ENCODE results near the gene MAPK8IP1.

The MAPK8IP1 gene

DNA sequence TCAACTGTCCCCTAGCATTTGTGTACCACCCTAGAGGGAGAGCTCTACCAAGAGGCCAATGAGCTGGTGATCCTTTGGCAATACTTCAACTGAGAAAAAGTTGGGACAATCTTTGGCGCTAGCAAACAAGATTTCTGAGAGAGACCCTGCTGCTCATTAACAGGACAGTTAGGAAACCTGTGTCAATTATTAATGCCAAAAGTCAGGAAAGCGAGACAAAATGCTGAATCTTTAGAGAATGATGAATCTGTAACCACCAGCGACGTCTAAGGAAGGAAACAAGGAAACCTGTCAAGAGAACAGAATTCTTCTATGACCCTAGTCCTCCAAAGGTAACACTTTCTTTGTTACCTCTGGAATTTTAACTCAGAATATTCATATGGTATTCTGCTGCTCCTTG is 56.9 kb downstream of the MAPK8IP1 start:
- DNase-seq (ENCODE audit: low read depth in 2 of 2) = no peak

DNA sequence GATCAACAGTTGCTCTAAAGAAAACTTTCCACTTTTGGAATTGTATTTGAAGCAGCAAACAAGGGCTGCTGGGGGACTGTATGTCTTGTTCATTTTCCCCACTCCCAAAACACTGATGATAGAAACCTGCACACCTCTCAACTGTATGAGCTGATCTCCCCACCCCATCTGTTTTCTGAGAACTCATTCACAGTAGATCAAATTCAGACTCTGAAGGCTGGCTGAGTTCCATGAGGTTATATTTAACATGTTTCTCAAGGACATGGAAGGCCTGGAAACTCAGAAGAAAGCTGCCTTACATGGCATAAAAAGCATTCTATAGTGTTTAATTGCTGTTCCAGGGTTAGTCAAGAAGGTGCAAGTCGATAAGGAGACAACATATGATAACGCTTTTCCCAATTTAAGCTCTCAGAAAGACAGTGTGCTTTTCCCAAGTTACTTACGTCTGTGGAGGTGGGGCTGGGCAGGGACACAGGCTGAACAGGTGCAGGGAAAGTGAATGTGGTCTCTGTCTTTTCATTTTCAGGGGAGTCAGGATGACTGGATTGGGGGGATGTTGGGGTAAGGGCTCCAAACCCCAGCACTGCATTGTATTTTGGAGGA is 60.0 kb downstream of the MAPK8IP1 start:
- no peak for DNase-seq (ENCODE audit: low read depth in 2 of 2)

GRCh38 chr11:45947885-45948284 is 62.4 kb downstream of the MAPK8IP1 start:
- DNase-seq (ENCODE audit: low read depth in 2 of 2) = no peak

GRCh38 chr11:45948356-45948755 is 62.9 kb downstream of the MAPK8IP1 start:
- DNase-seq (ENCODE audit: low read depth in 2 of 2) = no peak

DNA sequence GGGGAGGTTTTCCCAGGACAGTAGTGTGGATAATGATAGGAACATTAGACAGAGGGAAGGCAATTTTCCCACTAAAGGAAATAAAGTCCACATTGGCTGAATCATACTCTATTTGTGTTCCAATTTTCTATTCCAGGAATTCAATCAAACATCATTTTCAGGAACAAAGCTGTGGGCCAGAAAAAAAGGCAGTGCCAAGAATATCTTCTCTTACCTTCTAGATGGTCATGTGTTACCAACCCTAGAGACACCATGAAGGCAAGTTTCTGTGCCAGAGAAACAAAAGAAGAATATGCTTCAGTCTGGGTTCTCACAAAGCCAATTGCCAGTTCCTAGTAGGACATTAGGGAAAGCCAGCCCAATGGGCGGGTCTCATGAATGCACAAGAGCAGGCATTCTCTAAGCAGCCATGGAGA is 64.5 kb downstream of the MAPK8IP1 start:
- no peak for DNase-seq (ENCODE audit: low read depth in 2 of 2)

All from stimulated activated CD4-positive, alpha-beta T cell treated with anti-CD3 and anti-CD28 coated beads, Interleukin-1b, Interleukin-23, amount 100 ng/mL, for 1 hour (primary cell).